ENCODE measurements around the gene NR4A1. TPM values are rescaled to one million over a fixed set of nuclear protein-coding genes. Genes with fewer than 3 reads are reported as not detected.

The NR4A1 gene
- total RNA-seq, 2 donors from 2014 or later: 112 to 468 TPM

DNA sequence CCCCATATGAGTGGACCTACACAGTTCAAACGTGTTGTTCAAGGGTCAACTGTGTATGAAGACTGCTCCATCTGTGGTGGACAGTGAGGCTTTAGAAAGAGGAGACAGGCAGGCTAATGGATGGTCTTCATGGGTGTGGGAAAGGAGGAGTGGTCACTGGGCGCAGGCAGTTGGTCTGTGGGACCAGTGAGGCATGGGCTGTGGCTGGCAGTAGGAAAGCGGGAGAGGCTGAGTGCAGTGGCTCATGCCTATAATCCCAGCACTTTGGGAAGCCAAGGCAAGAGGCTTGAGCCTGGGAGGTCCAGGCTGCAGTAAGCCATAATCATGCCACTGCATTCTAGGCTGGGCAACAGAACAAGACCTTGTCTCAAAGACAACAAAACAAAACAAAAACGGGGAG is 2.0 kb upstream of the NR4A1 start:
- H3K4me1 ChIP-seq (ENCODE audit: control insufficient read depth in 1 of 2, low read depth in 2 of 2): peaks cover 25 to 39% of the 10 kb centered on the region in 2 donors
- ATAC-seq (ENCODE audit: insufficient number of reproducible peaks, low FRiP score, low read depth): no peak
- peak overlapping the region in 1 of 2 donors; percentile 100 for H3K27ac ChIP-seq

DNA sequence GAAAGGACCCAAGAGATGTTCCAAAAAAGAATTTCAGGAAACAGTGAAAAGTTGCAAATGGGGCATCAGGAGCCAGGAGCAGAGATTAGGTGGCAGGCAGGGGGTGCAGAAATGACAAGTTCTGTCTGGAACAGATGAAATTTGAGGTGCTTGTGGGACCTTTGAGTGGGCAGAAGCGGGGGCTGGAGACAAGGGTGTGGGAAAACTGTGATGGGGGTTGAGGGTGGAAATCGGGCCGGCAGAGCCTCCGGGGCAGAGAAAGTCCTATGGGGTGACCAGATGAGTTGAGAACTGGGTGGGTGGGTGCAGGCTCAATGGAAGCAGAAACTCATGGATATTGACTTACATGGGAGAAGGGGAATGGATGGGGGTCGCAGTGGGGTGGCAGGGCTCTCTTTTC is 1.6 kb upstream of the NR4A1 start:
- H3K27me3 ChIP-seq (replicated peaks; ENCODE audit: insufficient read depth): no peaks in the 10 kb centered on the region
- no peaks in the 10 kb centered on the region for H3K9me3 ChIP-seq
- TF ChIP-seq, protein P1, sequence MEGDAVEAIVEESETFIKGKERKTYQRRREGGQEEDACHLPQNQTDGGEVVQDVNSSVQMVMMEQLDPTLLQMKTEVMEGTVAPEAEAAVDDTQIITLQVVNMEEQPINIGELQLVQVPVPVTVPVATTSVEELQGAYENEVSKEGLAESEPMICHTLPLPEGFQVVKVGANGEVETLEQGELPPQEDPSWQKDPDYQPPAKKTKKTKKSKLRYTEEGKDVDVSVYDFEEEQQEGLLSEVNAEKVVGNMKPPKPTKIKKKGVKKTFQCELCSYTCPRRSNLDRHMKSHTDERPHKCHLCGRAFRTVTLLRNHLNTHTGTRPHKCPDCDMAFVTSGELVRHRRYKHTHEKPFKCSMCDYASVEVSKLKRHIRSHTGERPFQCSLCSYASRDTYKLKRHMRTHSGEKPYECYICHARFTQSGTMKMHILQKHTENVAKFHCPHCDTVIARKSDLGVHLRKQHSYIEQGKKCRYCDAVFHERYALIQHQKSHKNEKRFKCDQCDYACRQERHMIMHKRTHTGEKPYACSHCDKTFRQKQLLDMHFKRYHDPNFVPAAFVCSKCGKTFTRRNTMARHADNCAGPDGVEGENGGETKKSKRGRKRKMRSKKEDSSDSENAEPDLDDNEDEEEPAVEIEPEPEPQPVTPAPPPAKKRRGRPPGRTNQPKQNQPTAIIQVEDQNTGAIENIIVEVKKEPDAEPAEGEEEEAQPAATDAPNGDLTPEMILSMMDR (IDR thresholded peaks at IDR 0.05): no peak
- no peak overlapping the region for H3K4me3 ChIP-seq
- ATAC-seq (ENCODE audit: insufficient number of reproducible peaks, low FRiP score, low read depth) (no peak), DNase-seq (ENCODE audit: low spot score) (no peak)
- peaks cover 2% of the 10 kb centered on the region for H3K36me3 ChIP-seq
- peak overlapping the region; percentile 95 to 100 for H3K27ac ChIP-seq
- H3K4me1 ChIP-seq (ENCODE audit: control insufficient read depth in 1 of 2, low read depth in 2 of 2): peaks cover 23 to 36% of the 10 kb centered on the region in 2 donors

More for the DNA sequence above, 2.0 kb upstream of the NR4A1 start:
- DNase-seq (ENCODE audit: low spot score): no peak
- Histone ChIP-seq H3K4me3 (no peak overlapping the region), H3K36me3 (no peaks in the 10 kb centered on the region), H3K9me3 (no peaks in the 10 kb centered on the region), H3K27me3 (replicated peaks; ENCODE audit: insufficient read depth) (no peaks in the 10 kb centered on the region)
- TF ChIP-seq, protein P1 (IDR thresholded peaks at IDR 0.05): no peak

DNA sequence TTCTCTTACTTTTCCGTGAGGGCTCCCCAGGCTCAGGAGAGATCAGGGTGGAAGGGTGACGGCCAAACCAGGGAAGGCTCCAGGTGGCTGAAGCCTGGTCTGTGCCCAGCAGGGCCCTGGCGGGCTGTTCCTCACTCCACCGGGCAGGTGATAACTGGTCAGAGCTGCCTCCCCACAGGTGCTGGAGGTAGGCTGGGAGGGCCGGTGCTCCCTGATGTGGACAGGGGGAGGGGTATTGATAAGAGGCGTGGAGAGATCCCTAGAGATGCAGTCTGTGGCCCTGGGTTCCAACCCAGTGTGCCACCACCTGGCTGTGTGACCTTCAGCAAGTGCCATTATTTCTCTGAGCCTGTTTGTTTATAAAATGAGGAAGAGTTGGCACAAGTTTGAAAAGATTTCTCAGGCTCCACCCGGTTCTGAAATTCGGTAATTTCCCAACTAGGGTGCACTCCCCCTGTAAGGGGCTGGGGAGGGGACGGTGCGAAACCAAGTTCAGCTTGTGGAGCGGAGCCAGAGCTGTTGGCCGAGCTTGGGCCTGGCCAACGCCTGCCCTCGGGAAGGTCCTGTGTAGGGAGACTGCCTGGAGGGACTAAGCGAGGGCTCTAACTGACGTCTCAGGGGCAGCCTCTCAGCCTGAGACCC is 1.0 kb upstream of the NR4A1 start:
- Histone ChIP-seq H3K9me3 (no peaks in the 10 kb centered on the region), H3K27ac (peak overlapping the region; percentile 95 to 100), H3K4me1 (ENCODE audit: control insufficient read depth in 1 of 2, low read depth in 2 of 2) (peaks cover 17 to 30% of the 10 kb centered on the region in 2 donors), H3K27me3 (replicated peaks; ENCODE audit: insufficient read depth) (no peaks in the 10 kb centered on the region), H3K4me3 (peak overlapping the region; percentile 90), H3K36me3 (peaks cover 5% of the 10 kb centered on the region)
- DNase-seq (ENCODE audit: low spot score): no peak
- TF ChIP-seq, protein P1 (IDR thresholded peaks at IDR 0.05): no peak
- ATAC-seq (ENCODE audit: insufficient number of reproducible peaks, low FRiP score, low read depth): peak; percentile 2

DNA sequence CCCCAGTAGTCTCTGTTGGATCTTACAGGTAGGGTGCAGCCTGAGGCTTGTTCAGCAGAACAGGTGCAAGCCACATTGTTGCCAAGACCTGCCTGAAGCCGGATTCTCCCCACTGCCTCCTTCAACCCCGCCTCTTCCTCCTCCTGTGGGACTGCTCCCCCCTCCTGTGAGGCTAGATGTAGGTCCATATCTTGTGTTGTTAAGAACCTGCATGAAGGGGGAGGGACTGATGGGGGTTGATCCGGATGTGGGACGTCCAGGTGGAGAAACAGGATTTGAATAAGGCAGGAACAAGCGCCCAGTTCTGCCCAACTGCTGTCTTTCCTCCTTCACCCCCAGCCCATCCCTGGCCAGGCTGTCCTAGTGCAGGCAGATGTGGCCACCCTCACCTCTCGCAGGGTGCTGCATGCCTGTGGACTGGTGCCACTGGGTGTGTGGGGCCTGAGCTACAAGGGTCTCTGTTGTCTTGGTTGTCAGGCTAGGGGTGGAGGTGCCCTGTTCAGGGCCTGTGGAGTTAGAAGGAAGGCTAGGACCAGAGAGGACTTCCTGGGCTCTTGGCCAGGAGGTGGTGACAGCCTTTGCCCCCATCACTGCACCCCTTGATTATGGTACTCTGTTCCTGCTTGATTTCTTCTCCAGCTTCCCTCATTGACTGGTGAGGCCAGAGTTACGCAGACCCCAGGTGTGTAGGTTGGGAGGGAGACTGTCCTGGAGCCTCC is 1.4 kb downstream of the NR4A1 start:
- peaks cover 13% of the 10 kb centered on the region for H3K36me3 ChIP-seq
- no peaks in the 10 kb centered on the region for H3K9me3 ChIP-seq
- no peak for DNase-seq (ENCODE audit: low spot score)
- ATAC-seq (ENCODE audit: insufficient number of reproducible peaks, low FRiP score, low read depth): no peak
- H3K4me3 ChIP-seq: peak overlapping the region; percentile 90
- TF ChIP-seq, protein P1 (IDR thresholded peaks at IDR 0.05): no peak
- peaks cover 7 to 16% of the 10 kb centered on the region in 2 donors for H3K4me1 ChIP-seq (ENCODE audit: control insufficient read depth in 1 of 2, low read depth in 2 of 2)
- H3K27me3 ChIP-seq (replicated peaks; ENCODE audit: insufficient read depth): no peaks in the 10 kb centered on the region
- peak overlapping the region; percentile 91 to 100 for H3K27ac ChIP-seq

DNA sequence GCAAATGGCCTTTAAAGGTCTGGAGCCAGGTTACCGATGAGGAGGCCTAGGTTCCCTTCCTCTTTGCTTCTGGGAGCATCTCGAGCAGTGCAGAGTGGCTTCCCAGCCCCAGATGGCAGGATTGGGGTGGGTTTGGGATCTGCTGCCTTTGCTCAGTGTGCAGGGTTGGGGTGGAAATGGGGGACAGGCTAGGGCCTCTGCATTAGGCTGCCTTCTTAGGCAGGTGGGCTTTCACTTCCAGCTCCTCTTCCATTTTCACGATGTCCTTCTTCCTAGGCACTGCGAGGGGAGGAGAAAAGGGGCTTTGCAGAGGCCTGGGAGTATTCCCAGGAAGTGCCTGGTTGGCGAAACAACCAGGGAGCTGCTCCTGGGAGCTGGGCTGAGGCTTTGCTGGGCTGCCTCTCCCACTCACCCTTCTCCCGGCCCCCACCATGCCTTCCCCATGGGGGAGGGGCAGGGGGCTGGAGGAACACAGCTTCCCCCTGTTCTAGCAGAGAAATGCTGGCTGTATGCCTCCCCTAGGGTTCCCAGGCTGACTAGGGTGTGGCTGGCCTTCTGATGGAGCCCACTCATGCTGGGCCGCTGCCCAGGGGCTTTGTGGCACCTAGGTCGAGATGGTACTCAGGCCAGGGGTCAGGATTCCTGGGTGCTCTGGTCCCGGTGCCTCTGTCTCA is 2.4 kb downstream of the NR4A1 start:
- Histone ChIP-seq H3K4me3 (no peak overlapping the region), H3K27me3 (replicated peaks; ENCODE audit: insufficient read depth) (no peaks in the 10 kb centered on the region), H3K4me1 (ENCODE audit: control insufficient read depth in 1 of 2, low read depth in 2 of 2) (peaks cover 7 to 16% of the 10 kb centered on the region in 2 donors), H3K36me3 (peaks cover 19% of the 10 kb centered on the region), H3K27ac (peak overlapping the region in 1 of 2 donors; percentile 100), H3K9me3 (no peaks in the 10 kb centered on the region)
- ATAC-seq (ENCODE audit: insufficient number of reproducible peaks, low FRiP score, low read depth) (no peak), DNase-seq (ENCODE audit: low spot score) (no peak)
- TF ChIP-seq, protein P1 (IDR thresholded peaks at IDR 0.05): no peak

Measured in thoracic aorta (tissue), 2 donors.